HepG2 (cell line): Measurements from ENCODE around the gene ADH5.

Experiments used
- CEBPB ChIP-seq: IDR thresholded peaks from 2 replicates; pipeline ENCODE4 v1.6.1; 2011; ENCODE audit warnings: low read depth, low read length, improper control_type of control experiment, borderline replicate concordance
- CTCF ChIP-seq: sonication (generic); formaldehyde crosslinking; IDR thresholded peaks from 2 replicates; pipeline ENCODE4 v1.5.0; 2020; ENCODE audit warnings: mild to moderate bottlenecking, missing genetic modification reagents, moderate library complexity
- EP300 ChIP-seq, 3 experiments: sonication (generic) in 1 of 3; formaldehyde crosslinking in 1 of 3; IDR thresholded peaks; 2 replicates each; pipeline versions ENCODE4 v1.5.1 to v1.6.1; 2011 to 2020; ENCODE audit warnings: low read depth in 2 of 3, low read length in 2 of 3, borderline replicate concordance in 1 of 3, improper control_type of control experiment in 1 of 3, mild to moderate bottlenecking in 1 of 3, missing genetic modification reagents in 1 of 3, moderate library complexity in 1 of 3
- POLR2A ChIP-seq, 2 experiments: IDR thresholded peaks; 2 replicates each; pipeline ENCODE4 v1.6.1; 2011; ENCODE audit warnings: low read depth in 2 of 2, low read length in 2 of 2, mild to moderate bottlenecking in 1 of 2, moderate library complexity in 1 of 2; ENCODE audit not compliant: insufficient read depth in 1 of 2
- PRDM15 ChIP-seq: sonication (generic); formaldehyde crosslinking; IDR thresholded peaks from 2 replicates; pipeline ENCODE4 v1.4.0; 2020; ENCODE audit warnings: missing genetic modification reagents
- SKI ChIP-seq: fragments of 450-650 bp; IDR thresholded peaks from one replicate; pipeline ENCODE4 v1.6.1; 2018; ENCODE audit warnings: mild to moderate bottlenecking; ENCODE audit not compliant: partially characterized antibody
- ZNF576 ChIP-seq: sonication (generic); formaldehyde crosslinking; IDR thresholded peaks from 2 replicates; pipeline ENCODE4 v1.4.0; 2020; ENCODE audit warnings: mild to moderate bottlenecking, missing genetic modification reagents
- ZNF710 ChIP-seq: sonication (generic); formaldehyde crosslinking; IDR thresholded peaks from 2 replicates; pipeline ENCODE4 v1.5.0; 2020; ENCODE audit warnings: mild to moderate bottlenecking, missing genetic modification reagents, borderline replicate concordance
- TF ChIP-seq, protein P1 (sequence below): sonication (generic); formaldehyde crosslinking; IDR thresholded peaks from 2 replicates; pipeline ENCODE4 v1.4.0; 2020; ENCODE audit warnings: missing genetic modification reagents

DNA sequence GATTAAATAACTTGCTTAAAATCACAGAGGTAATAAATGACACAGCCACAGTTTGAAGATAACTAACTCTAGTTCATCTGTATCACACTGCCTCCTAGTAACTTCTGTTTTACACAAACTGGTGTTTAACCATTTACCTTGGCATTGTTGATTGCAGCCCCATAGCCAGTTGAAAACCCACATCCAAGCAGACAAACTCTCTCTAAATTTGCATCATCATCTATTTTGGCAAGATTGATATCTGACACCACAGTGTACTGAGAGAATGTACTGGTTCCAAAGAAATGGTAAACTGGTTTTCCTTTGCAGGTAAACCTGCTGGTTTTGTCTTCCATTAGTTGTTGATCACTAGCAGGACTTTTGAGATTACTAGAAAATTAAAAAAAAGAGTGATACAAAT is 47.7 kb upstream of the ADH5 start:
- TF ChIP-seq POLR2A (IDR thresholded peaks at IDR 0.05; ENCODE audit: insufficient read depth in 1 of 2, low read depth in 2 of 2, low read length in 2 of 2) (no peak), CTCF (CRISPR knock-in tag) (no peak), CEBPB (no peak), SKI (no peak), EP300 (IDR thresholded peaks at IDR 0.05; ENCODE audit: low read depth in 2 of 2, low read length in 2 of 2) (no peak), EP300 (CRISPR knock-in tag; IDR thresholded peaks at IDR 0.05; ENCODE audit: borderline replicate concordance) (no peak), ZNF576 (no peak), PRDM15 (CRISPR knock-in tag) (no peak), ZNF710 (no peak)
- TF ChIP-seq, protein P1, sequence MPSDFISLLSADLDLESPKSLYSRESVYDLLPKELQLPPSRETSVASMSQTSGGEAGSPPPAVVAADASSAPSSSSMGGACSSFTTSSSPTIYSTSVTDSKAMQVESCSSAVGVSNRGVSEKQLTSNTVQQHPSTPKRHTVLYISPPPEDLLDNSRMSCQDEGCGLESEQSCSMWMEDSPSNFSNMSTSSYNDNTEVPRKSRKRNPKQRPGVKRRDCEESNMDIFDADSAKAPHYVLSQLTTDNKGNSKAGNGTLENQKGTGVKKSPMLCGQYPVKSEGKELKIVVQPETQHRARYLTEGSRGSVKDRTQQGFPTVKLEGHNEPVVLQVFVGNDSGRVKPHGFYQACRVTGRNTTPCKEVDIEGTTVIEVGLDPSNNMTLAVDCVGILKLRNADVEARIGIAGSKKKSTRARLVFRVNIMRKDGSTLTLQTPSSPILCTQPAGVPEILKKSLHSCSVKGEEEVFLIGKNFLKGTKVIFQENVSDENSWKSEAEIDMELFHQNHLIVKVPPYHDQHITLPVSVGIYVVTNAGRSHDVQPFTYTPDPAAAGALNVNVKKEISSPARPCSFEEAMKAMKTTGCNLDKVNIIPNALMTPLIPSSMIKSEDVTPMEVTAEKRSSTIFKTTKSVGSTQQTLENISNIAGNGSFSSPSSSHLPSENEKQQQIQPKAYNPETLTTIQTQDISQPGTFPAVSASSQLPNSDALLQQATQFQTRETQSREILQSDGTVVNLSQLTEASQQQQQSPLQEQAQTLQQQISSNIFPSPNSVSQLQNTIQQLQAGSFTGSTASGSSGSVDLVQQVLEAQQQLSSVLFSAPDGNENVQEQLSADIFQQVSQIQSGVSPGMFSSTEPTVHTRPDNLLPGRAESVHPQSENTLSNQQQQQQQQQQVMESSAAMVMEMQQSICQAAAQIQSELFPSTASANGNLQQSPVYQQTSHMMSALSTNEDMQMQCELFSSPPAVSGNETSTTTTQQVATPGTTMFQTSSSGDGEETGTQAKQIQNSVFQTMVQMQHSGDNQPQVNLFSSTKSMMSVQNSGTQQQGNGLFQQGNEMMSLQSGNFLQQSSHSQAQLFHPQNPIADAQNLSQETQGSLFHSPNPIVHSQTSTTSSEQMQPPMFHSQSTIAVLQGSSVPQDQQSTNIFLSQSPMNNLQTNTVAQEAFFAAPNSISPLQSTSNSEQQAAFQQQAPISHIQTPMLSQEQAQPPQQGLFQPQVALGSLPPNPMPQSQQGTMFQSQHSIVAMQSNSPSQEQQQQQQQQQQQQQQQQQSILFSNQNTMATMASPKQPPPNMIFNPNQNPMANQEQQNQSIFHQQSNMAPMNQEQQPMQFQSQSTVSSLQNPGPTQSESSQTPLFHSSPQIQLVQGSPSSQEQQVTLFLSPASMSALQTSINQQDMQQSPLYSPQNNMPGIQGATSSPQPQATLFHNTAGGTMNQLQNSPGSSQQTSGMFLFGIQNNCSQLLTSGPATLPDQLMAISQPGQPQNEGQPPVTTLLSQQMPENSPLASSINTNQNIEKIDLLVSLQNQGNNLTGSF, result no peak
